Spleen (tissue), 7 donors: Measurements from ENCODE around the gene PTGER3.

ENCODE experiments used
- CTCF ChIP-seq, 11 experiments: fragments of 200-600 bp in 7 of 11; fragments of 450-650 bp in 4 of 11; sonication (generic) in 4 of 11; IDR thresholded peaks in 8 of 11; conservative IDR thresholded peaks in 3 of 11; 1 replicate in 7 of 11; 2 replicates in 4 of 11; pipeline versions ENCODE4 v1.4.0 to v1.8.0; 2016 to 2021; ENCODE audit warnings: antibody characterized with exemption in 11 of 11, inconsistent platforms in 4 of 11, mild to moderate bottlenecking in 1 of 11
- POLR2A ChIP-seq, 3 donors: fragments of 450-650 bp; IDR thresholded peaks; one replicate each; pipeline ENCODE4 v1.5.1; 2017; ENCODE audit warnings: antibody characterized with exemption in 3 of 3, mild to moderate bottlenecking in 1 of 3
- donor health status: DM: no; HTN: no; CAD: no; lungs with moderate emphysema.
- donor health status: DM: no; HTN: no; CAD: no.
- donor health status: DM: no; HTN: no; CAD: no.

- TF ChIP-seq POLR2A (IDR thresholded peaks at IDR 0.05), result no peak
- TF ChIP-seq CTCF (IDR thresholded peaks at IDR 0.05 in 8 of 11, conservative IDR thresholded peaks at IDR 0.05 in 3 of 11), result no peak
Observed at GRCh38 chr1:71002709-71003475, 44.7 kb downstream of the PTGER3 start.
